Cerebellar cortex (tissue), 1 donor: ENCODE measurements around the gene SAMD1.
A peak's percentile ranks its signal among the peaks of the same experiment; 100 is the strongest.

Source experiments
- DNase-seq: peaks from one replicate; pipeline ENCODE4 v3.0.0-alpha.2; 2015; ENCODE audit warnings: low spot score

The SAMD1 gene

DNA sequence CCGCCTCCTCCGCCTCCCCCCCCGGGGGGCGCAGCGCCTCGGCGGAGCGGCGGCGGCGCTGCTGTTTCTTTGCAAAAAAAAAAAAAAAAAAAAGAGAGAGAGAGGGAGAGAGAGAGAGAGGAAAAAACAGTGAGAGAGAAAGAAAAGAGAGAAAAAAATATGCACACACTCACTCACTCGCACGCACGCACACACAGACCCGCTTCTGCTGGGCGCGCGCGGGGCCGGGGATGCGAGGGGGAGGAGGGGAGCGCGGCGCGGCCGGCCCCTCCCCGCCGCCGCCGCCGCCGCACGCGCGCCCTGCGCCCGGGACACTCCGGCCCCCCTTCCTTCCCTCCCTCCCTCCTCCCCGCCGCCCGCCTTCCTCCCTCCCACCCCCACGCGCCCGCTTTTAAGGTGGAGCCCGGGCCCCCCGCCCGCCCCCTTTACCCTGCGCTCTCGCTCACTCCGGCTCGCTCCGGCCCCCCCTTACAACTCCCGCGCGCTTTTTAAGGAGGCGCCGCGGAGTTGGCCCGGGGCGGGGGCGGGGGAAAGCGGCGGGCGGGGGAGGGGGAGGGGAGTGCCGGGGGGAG lies at the start of gene SAMD1:
Gene SAMD1 (minus strand): TSS at position 243 of the 572 bp plus-strand sequence.
- peak; percentile 72 for DNase-seq

- no peak for DNase-seq
Observed at GRCh38 chr19:14139944-14140343, 49.4 kb upstream of the SAMD1 start.

GRCh38 chr19:14138576-14139265 lies 48.2 kb upstream of the SAMD1 start:
- no peak for DNase-seq

- peak; percentile 100 for DNase-seq
Observed at GRCh38 chr19:14136509-14137281, 46.1 kb upstream of the SAMD1 start, which contains the start of gene ASF1B. Gene ASF1B, minus strand, starts transcription at chr19:14136589. Its CDS starts 133 bp downstream, at chr19:14136456.

GRCh38 chr19:14135985-14136508 lies 45.5 kb upstream of the SAMD1 start:
- no peak for DNase-seq

DNA sequence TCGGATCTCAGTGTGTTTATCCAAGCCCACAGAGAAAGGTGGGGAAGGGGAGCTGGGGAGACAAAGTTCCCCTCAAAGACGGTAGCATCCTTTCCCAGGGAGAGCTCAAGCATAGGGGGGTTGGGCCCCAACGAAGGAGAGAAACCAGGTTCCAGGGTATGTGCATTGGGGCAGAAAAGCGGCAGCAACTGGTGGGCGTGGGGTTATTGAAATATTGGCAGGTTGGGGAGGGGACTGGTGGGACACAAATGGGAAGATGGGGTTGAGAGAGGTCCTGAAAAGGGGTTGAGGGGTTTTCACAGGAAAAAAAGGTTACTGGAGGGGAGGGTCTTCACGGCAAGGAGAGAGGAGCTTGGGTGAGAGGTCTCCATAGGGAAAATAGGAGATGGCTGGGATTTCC lies 44.8 kb upstream of the SAMD1 start:
- DNase-seq: no peak

- DNase-seq: no peak
Observed at GRCh38 chr19:14127929-14128509, 37.5 kb upstream of the SAMD1 start.

- DNase-seq: no peak
Observed at GRCh38 chr19:14127176-14127575, 36.6 kb upstream of the SAMD1 start.

- DNase-seq: no peak
Observed at GRCh38 chr19:14122924-14123323, 32.4 kb upstream of the SAMD1 start.

DNA sequence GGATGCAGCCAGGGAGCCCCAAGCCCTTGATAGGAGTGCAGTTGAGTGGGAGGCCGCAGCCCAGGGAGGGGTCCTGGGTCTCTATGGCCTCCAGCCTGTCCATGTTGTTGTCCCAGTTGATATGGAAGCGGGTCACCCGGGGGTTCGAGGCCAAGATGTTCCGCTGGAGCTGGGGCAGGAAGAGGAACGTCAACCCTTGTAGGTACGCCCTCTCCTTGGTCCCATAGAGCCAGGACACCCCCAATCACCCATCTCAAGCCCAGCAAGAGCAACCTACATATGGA lies 29.9 kb upstream of the SAMD1 start:
- DNase-seq: no peak

GRCh38 chr19:14119644-14120496 lies 29.3 kb upstream of the SAMD1 start:
- no peak for DNase-seq

- no peak for DNase-seq
Observed at GRCh38 chr19:14119146-14119545, 28.6 kb upstream of the SAMD1 start.

GRCh38 chr19:14118165-14119051 lies 27.9 kb upstream of the SAMD1 start:
- peak; percentile 63 for DNase-seq

DNA sequence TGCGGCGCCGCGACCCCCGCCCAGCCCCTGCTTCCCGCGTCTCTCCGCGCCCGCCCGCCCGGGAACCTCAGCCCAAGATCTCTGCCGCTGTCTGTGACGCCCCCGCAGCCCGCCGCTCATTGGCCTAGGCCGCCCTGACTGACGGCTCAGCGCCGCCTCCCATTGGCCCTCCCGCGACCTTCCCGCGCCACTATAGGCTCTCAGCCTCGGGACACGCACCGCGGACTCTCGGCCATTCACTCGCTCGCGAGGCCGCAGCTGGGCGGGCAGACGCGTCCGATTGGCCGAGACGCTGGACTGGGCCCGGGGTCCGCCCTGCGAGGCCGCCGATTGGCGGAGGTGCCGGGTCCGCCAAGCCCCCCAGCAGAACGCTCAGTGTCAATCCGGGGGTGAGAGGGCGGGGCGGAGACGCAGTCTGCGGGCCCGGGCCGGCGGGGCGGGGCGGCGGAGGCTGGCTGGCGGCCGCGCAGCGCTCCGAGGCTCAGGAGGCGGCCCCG lies 27.2 kb upstream of the SAMD1 start, which contains the start of gene PRKACA:
Gene PRKACA (minus strand): TSS at position 95 of the 497 bp plus-strand sequence. CDS start 215 bp downstream, outside the sequence.
- peak; percentile 98 for DNase-seq

GRCh38 chr19:14116918-14117578 lies 26.5 kb upstream of the SAMD1 start:
- no peak for DNase-seq

DNA sequence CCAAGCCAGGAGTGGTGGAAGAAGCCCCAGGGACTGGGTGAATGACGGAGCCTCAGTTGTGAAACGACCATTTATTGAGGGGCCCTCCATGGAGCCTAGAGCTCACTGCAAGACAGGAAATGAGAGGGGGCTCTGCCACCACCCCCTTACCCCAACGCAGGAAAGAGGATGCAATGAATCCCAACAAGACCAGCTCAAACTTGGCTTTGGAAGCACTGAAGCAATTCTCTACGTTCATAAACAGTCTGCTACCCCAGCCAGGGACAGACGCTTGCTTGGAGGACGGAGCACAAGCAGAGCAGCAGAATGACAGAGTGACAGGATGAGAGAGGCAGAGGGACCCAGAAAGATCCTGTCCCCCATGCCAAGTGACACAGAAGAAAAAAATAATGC lies 26.0 kb upstream of the SAMD1 start:
- DNase-seq: no peak

GRCh38 chr19:14115756-14116155 lies 25.2 kb upstream of the SAMD1 start:
- no peak for DNase-seq

DNA sequence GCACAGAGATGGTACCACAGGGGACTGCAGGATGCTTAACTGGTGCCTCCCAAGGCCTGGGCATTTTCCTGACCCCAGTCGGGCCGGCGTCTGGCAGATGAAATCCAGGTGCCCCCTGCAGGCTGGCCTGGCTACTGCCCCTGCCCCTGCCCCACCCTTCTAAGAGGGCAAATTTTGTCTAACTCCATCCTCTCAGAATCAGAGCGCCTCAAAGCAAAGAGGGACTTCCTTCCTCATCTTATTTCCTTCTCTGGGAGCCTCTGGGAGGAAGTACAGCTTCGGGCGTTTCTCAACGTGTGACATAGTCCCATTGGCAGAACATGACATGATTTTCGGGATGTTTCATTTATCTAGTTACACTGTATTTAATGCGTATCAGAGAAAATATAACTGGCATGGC lies 24.3 kb upstream of the SAMD1 start:
- no peak for DNase-seq

DNA sequence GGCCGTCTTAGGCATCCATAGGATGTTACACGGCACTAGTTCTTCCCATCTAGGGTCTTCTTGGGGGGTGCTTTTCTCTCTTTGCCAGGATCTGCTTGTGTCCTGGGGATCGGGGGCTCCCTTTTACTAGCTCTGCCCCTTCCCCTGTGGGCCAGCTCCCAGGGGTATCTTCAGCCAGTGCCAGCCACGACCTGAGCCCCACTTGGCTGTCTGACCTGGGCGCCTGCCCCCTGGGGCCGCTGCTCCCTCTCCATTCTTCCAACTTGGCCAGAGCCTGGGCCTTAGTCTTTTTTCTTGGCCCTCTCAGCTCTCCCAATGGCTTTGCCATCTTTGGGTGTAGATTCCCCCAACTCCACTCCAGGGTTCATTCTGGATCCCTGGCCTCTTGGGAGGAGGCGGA lies 23.9 kb upstream of the SAMD1 start:
- no peak for DNase-seq
